ENCODE measurements around the gene COL20A1. TPM values are rescaled to one million over a fixed set of nuclear protein-coding genes. Genes with fewer than 3 reads are reported as not detected.

The COL20A1 gene
- total RNA-seq, 3 donors from 2014 or later = not detected

- intact Hi-C loops (cut with DNase I, micrococcal nuclease) = no loop called here
- no peak for ATAC-seq
- Histone ChIP-seq H3K4me1 (ENCODE audit: low read depth) (no peaks in the 10 kb centered on the region), H3K9me3 (no peaks in the 10 kb centered on the region), H3K36me3 (ENCODE audit: low read depth) (no peaks in the 10 kb centered on the region), H3K4me3 (no peak overlapping the region)
- no peak for TF ChIP-seq CTCF (IDR thresholded peaks at IDR 0.05)
- DNase-seq = peak in 1 of 3 donors; percentile 31
Observed at GRCh38 chr20:63330084-63330760, 37.2 kb downstream of the COL20A1 start.

GRCh38 chr20:63330940-63331339, 38.0 kb downstream of the COL20A1 start:
- Histone ChIP-seq H3K4me3 (no peak overlapping the region), H3K9me3 (no peaks in the 10 kb centered on the region), H3K4me1 (ENCODE audit: low read depth) (no peaks in the 10 kb centered on the region), H3K36me3 (ENCODE audit: low read depth) (no peaks in the 10 kb centered on the region)
- peak in 1 of 3 donors; percentile 35 for DNase-seq
- ATAC-seq = peak; percentile 20
- intact Hi-C loops (cut with DNase I, micrococcal nuclease) = no loop called here
- no peak for TF ChIP-seq CTCF (IDR thresholded peaks at IDR 0.05)

- no peak for DNase-seq
- ATAC-seq = no peak
- no peak for TF ChIP-seq CTCF (IDR thresholded peaks at IDR 0.05)
- Histone ChIP-seq H3K4me1 (ENCODE audit: low read depth) (no peaks in the 10 kb centered on the region), H3K4me3 (no peak overlapping the region), H3K9me3 (no peaks in the 10 kb centered on the region), H3K36me3 (ENCODE audit: low read depth) (no peaks in the 10 kb centered on the region)
- intact Hi-C loops (cut with DNase I, micrococcal nuclease) = no loop called here
Observed at GRCh38 chr20:63331741-63332400, 38.9 kb downstream of the COL20A1 start.

DNA sequence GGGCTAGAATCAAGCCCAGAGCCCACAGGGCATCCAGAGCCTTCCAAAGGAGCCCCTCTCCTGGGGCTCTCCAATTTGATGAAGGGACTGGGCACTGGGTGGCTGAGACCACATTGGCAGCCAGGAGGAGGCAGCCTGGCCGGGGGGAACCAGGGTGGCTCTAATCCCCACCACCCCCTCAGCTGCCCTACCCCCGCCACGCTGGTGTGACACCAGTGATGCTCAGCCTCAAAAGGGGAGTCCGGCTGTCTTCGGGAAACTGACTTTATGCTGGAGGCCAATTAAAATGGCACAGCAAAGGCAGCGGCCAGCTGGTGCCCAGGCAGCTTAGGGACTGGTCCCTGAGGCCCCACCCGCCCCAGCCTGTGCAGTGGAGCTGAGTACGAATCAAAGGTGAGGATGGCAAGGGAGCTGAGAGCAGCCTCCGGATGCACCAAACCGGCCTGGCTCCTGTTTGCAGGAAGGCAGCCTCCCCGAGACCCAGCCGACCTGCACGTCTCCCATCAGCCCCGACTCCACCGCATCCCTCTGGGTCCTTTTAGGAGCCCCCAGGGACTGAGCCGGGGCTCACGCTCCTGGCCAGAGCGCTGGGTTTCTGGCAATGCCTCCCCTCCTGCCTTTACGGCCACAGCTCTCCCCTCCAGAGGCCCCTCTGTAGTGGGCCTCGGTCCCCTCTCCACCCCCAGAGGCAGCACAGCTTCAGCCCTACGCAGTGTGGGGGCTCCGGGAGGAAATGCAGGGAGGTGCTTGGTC, 39.7 kb downstream of the COL20A1 start:
- H3K36me3 ChIP-seq (ENCODE audit: low read depth) = no peaks in the 10 kb centered on the region
- no peaks in the 10 kb centered on the region for H3K9me3 ChIP-seq
- DNase-seq (peak in 1 of 3 donors; percentile 40), ATAC-seq (no peak)
- no peak overlapping the region for H3K4me3 ChIP-seq
- H3K4me1 ChIP-seq (ENCODE audit: low read depth) = no peaks in the 10 kb centered on the region
- intact Hi-C loops (cut with DNase I, micrococcal nuclease) = no loop called here
- TF ChIP-seq CTCF (IDR thresholded peaks at IDR 0.05) = no peak

DNA sequence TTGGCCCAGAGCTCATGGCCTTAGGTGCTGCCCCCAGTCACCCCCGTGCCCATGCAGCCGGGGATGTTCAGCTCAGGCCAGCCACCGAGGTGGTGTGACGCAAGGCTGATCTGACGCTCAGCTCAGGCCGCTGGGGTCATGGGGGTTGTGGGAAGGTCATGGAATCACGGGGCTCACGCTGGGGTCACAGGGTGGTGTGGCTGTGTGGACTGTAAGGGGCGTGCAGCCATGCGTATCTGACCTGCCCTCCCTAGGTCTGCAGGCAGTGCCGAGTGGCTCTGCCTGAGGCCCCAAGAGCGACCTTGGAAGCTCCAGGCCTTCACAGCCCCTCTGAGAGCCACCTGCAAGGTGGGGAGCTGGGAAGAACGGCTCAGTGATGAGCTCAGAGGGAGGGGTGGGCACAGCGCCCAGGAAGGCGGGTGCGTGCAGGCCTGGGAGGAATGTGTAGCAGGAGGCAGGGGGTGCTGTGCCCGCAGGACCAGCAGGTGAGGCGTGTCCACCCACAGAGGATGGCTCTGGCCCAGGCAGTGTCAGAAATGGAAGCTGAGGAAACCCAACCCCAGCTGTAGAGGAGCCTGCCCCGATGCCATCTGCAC, 40.4 kb downstream of the COL20A1 start:
- Histone ChIP-seq H3K4me1 (ENCODE audit: low read depth) (no peaks in the 10 kb centered on the region), H3K4me3 (no peak overlapping the region), H3K36me3 (ENCODE audit: low read depth) (no peaks in the 10 kb centered on the region), H3K9me3 (no peaks in the 10 kb centered on the region)
- DNase-seq = peak in 1 of 3 donors; percentile 37
- no peak for TF ChIP-seq CTCF (IDR thresholded peaks at IDR 0.05)
- intact Hi-C loops (cut with DNase I, micrococcal nuclease) = no loop called here
- no peak for ATAC-seq
